HPDE6-E6E7 (cell line): ENCODE results near the gene ARHGAP32.
"Not testable (repeated sequence)": the region's sequence is repeated elsewhere in the genome, so short reads cannot be mapped to it uniquely, and the experiment has no call there.

Experiments
- DNase-seq: peaks from one replicate; pipeline ENCODE4 v3.0.0; 2011; ENCODE audit warnings: missing footprints; ENCODE audit errors: extremely low spot score

ARHGAP32 gene

DNA sequence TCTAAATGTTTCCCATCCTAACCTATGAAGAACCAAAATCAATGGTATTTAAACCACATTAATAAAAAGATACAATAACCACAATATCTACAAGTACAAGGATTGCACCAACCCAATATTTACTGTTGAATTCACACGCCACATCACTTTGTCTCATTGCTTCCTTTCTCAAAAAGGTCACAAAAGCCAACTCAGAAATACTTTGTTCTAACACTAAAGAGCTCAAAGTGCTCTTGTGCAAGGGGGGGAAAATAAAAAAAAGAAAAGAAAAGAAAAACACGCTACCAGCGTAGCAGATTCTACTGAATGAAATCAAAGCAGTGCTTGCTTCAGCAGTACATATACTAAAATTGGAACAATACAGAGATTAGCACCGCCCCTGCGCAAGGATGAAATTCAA, 10.5 kb upstream of the ARHGAP32 start:
- no peak for DNase-seq

DNA sequence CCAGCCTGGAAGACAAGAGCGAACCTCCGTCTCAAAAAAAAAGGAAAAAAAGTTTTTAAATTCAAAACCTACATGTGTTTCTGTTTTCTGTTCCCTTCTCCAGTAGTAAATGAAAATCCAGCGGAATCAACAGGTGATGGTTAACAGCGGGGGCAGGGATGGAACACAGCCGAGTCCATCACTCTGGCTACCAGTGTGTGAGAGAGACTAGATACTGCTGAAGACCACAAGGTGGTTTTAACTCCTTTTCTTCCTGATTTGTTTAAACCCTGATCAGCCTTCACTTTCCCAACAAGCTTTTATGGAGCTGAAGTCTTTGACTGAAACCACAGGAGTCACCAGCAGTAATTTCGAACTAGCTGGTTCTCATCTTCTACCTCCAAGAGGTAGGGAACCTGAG, 3.6 kb upstream of the ARHGAP32 start:
- no peak for DNase-seq

DNA sequence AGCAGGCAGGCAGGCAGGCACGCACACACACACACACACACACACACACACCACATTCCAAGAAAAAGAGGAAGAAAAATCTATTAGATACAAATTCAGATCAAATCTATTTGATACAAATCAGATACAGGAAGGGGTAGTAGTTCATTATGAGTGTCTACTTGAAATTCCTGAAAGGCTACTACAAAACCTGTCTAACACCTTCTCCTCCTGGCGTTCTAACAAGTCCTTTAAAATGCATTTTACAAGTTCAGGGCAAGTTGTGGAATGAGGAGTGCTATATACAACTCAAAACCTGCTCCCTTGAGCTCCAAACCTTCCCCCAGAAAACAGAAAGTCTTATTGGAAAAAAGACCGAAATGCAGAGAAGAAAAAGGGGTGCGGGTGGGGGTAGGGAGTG, 476 bp downstream of the ARHGAP32 start:
- DNase-seq: peak; percentile 19

DNA sequence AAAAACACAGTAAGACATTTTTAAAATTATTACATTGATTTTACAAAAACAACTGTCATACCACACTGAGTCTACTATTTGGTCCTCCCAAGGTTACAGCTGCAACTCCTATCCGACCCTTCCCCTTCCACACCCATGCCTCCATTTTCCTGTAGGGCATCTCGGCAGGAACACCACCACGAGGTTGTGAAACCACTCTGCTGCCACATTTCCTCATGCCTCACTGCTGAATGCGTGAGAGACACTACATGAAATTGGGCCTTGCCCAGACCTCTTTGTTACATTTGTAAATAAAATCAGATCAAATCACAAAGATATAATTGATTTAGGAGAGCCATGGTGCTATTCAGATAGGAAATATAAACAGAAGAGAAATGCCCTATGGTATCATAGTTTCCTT, 2.0 kb downstream of the ARHGAP32 start:
- peak; percentile 49 for DNase-seq

DNA sequence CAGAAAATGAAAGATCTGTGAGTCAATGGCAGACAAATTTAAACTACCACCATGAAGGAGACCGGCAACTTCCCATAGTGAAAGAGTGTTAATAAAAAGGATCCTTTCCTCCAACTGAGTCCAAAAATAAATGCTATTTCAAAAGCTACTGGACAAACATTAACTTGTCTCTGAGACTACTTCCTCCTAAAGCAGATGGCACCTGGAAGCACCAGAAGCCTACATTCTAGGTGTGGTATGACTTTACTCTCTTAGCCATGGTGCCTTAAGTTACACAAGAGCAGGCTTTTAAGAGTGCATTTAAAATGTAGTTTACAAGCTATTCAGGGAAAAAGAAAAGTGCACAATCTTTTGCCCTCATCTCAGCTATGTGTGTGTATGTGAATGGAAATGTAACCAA, 2.5 kb downstream of the ARHGAP32 start:
- DNase-seq: no peak

DNA sequence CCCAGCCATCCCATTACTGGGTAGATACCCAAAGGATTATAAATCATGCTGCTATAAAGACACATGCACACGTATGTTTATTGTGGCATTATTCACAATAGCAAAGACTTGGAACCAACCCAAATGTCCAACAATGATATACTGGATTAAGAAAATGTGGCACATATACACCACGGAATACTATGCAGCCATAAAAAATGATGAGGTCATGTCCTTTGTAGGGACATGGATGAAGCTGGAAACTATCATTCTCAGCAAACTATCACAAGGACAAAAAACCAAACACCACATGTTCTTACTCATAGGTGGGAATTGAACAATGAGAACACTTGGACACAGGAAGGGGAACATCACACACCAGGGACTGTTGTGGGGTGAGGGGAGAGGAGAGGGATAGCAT, 7.0 kb downstream of the ARHGAP32 start:
- DNase-seq: not testable (repeated sequence)

DNA sequence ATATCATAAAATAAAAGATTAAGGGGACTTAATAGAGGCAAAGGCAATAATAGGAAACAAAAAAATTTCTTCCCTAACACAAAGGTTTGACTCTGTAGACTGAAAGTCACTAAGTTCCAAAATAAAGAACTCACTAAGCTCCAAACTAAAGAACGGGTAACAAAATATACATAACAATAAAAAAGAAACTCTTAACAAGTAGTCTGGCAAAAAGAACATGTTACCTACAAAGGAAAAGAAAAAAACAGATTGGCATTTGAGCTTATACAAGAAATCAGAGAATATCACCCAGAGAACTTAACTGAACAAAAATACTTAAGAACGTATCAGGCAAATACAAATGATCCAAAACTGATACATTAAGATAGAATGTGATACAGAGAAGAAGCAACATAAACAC, 7.5 kb downstream of the ARHGAP32 start:
- DNase-seq: no peak

DNA sequence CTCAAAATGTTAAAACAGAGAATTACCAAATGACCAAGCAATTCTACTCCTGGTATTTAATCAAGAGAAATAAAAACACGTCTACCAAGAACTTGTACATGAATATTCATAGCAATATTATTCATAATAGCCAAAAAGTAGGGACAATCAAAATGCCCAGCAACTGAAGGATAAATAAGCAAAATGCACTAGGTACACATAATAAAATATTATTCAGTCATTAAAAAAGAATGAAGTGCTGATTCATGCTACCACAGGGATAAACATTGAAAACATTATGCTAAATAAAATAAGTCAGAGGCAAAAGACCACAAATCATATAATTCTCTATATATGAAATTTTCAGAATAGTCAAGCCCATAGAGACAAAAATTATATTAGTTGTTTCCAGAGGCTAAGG, 24.8 kb downstream of the ARHGAP32 start:
- DNase-seq: no peak

DNA sequence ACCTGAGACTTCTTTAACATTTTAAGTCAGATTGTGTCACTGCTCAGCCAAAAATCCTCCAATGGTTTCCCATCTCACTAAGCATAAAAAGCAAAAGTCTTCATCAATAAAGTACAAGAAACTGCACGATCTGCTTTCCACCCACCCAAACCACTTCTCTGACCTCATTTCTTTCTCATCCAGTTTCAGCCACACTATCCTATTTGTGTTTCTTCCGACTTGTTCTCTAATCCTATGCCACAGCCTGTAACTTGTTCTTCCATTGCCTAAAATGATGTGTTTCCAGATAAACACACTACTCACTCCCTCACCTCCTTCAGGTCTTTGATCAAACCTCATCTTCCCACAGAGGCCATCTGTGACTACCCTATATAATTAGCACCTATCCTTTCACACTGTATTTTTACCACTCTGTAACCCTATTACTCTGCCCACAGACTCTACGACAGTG, 28.4 kb downstream of the ARHGAP32 start:
- DNase-seq: no peak

DNA sequence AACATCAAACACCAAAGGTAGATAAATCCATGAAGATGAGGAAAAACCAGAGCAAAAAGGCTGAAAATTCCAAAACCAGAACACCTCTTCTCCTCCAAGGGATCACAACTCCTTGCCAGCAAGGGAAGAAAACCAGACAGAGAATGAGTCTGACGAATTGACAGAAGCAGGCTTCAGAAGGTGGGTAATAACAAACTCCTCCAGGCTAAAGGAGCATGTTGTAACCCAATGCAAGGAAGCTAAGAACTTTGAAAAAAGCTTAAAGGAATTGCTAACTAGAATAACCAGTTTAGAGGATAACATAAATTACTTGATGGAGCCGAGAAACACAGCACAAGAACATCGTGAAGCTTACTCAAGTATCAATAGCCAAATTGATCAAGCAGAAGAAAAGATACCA, 35.0 kb downstream of the ARHGAP32 start:
- not testable (repeated sequence) for DNase-seq

DNA sequence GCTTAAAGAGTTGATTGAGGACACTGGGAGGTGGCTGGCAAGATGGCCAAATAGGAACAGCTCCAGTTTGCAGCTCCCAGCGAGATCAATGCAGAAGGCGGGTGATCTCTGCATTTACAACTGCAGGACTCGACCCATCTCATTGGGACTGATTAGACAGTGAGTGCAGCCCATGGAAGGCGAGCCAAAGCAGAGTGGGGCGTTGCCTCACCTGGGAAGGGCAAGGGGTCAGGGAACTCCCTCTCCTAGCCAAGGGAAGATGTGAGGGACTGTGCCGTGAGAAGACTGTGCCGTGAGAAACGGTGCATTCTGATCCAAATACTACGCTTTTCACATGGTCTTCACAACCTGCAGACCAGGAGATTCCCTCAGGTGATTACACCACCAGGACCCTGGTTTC, 36.4 kb downstream of the ARHGAP32 start:
- no peak for DNase-seq

DNA sequence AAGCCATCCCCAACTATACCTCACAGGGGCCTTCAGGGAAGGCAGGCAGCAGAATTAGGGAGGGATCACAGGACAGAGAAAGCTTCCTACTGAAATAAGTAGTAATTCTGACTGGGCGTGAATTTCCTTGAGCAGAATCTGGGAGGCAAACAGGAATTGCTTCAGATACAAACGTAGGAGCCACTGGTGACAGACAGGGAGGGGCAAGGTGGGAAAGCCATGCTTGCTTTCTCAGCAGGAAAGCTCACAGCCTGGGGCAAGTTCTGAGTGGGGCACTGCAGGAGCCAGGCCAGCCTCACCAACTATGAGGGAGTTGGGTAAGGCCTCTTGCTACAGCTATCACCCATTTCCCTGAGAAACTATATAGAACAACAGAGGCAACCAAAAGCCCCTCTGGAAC, 43.6 kb downstream of the ARHGAP32 start:
- DNase-seq: no peak

DNA sequence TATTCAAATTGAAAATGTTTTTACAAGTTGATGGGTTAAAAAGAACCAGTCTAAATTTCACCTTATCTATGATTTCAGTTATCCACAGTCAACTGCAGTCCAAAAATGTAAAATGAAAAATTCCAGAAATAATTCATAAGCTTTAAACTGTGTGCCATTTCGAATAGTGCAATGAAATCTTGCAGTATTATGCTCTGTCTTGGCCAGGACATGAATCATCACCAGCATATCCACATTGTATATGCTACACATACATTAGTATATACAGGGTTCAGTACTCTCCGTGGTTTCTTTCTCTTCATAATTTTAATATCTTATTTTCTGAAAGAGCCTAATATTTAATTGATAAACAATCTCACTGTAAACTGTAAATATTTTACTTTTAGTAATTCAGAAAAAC, 45.9 kb downstream of the ARHGAP32 start:
- peak; percentile 2 for DNase-seq

DNA sequence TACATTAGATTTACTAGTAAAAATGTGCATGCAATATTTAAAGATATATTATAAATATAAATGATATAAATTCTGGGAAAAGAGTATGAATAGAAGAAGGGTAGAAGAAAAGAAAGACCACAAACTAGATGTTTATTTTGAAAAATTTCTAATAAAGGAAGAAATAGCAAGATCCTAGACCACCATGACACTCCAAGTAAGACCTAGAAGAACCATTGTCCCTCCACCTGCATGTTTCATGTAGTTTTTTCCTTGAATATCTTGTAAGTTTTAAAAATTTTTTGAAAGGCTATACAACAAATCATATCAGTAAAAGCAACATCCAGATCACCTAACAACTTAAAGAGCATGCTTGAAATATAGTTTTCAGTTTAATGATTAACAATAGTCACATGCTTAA, 46.8 kb downstream of the ARHGAP32 start:
- DNase-seq: no peak

DNA sequence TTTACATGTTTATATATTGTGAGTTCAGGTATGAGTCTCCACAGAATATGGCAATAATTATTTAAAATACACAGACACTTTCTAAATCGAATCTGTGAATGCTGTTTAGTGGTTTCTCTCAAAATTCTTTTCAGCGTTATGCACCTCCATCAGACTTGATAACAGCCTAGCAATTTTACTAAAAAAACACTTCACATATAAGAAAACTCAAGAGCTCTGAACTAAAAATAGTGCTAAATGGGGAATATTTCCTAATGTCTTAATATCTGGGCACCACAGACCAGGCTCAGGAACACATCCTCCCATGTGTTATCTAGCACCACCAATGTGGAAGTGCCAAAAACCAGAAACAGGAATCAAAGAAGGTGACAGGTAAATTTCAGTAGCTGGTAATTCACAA, 47.9 kb downstream of the ARHGAP32 start:
- no peak for DNase-seq

DNA sequence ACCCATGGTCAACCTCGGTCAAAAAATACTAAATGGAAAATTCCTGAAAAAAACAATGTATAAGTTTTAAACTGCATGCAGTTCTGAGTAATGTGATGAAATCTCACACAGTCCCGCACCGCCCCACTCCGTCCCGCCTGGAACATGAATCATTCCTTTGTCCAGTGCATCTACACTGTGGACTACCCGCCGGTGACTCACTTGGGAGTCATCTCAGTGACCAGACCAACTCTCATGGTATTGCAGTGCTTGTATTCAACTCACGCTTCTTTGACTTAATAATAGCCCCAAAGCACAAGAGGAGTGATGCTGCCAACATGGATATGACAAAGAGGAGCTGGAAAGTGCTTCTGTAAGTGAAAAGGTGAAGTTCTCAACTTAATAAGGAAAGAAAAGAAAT, 48.8 kb downstream of the ARHGAP32 start:
- DNase-seq: peak; percentile 84

DNA sequence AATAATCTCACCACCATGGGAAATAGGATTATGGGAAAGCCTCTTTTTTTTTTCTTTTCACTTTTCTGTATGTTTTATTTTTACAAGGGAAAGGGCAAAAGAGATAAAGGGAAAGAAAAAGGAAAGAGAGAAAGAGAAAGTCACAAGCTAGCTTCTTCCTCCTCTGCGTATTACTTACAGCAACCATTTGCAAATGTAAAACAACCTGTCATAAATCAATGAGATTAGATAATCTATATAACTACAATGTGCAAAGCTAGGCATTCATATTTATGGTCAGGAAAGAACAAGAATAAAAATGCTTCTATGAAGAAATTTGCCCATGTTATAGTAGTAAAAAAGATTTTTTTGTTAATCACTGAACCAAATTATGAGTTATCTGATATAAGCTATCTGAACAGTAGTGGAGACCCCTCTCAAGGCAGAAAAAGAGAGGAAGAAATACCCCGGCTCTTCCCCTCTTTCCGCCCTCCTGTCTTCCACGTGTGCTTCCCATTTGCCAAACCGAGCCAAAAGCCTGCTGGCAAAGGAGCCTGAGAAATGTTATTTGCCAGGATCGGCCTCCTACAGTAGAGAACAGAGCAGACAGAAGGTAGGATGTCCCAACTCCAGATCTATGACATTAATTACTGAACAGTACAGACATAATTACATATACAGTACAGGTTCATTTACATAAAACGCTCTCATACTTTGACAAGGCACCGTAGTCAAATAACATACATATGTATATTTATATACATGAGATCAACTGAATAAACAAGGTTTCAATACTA, 50.2 kb downstream of the ARHGAP32 start:
- no peak for DNase-seq

DNA sequence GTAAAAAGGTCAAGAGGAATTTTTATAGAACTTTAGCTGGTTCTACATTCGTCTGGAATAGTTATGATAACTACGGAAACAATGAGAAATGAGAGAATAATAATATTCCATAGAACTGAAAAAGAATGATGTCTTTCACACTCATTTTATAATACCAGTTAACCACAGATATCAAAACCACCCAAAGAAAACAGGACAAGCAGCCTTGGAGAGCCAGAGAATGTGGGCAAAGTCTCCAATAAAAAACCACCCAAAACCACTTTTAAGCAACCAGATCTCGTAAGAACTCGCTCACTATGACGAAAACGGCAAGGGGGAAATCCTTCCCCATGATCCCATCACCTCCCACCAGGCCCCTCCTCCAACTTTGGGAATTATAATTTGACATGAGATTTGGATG, 60.8 kb downstream of the ARHGAP32 start:
- no peak for DNase-seq

DNA sequence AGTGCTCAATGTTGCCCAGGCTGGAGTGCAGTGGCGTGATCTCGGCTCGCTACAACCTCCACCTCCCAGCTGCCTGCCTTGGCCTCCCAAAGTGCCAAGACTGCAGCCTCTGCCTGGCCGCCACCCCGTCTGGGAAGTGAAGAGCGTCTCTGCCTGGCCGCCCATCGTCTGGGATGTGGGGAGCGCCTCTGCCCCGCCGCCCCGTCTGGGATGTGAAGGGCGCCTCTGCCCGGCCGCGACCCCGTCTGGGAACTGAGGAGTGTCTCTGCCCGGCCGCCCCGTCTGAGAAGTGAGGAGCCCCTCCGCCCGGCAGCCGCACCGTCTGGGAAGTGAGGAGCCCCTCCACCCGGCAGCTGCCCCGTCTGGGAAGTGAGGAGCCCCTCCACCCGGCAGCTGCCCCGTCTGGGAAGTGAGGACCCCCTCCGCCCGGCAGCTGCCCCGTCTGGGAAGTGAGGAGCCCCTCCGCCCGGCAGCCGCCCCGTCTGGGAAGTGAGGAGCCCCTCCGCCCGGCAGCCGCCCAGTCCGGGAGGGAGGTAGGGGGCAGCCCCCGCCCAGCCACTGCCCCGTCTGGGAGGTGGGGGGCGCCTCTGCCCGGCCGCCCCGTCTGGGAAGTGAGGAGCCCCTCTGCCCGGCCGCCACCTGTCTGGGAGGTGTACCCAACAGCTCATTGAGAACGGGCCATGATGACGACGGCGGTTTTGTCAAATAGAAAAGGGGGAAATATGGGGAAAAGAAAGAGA, 63.1 kb downstream of the ARHGAP32 start:
- not testable (repeated sequence) for DNase-seq

DNA sequence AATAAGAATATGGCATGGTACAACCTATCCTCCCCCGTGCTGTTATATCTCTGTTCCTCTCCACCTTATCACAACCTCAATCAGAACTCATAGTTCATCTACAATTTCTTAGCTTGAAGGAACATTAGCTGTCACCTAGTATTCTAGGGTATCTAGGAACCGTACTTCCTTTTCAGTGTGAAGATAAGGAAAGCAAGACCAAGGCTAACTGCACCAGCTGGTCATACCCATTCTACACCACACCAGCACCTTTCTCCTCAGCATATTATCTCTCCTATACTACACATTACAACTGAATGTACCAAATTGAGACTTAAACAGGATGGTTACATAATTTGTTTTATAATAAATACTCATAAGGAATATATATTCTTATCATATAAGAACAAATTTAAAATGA, 73.1 kb downstream of the ARHGAP32 start:
- DNase-seq: no peak

DNA sequence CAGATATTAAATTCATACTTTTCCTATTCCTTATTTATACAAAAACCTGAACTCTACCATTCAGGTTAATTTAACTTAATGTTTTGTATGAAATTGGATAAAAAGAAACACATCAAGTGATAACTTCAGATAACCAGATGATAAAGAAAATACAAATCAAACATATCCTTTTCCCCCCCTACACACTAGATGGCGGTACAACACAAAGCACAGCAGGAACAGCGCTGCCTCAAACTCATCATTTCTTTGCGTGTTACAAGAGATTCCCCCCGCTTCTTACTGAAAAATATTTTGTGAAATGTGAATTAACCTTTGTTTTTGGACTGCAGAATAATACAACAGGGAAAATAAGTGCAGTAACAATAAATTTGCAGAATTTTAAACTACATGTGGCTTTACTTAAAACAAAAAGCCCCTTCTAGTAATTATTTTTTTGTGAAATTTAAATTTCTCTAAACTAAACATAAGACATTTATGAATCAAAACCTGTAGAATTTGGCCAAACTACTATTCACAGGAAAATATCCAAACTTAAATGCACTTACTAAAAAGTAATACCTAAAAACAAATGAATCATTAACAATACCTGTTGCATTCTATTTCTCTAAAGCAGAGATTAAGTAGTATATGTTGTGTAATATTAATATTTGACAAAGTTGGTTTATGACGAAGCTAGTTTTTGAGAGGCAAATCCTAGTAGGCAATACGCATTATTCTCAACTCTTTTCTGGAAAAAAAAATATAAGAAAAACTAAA, 74.4 kb downstream of the ARHGAP32 start:
- DNase-seq: peak; percentile 23
